Endothelial cell of umbilical vein (primary cell): ENCODE data around the gene ZNF583. TPM values are rescaled to one million over a fixed set of nuclear protein-coding genes. Genes with fewer than 3 reads are reported as not detected.

Experiments used
- Bru-seq: library from RNA; stranded (reverse); fragments of 400-500 nt; gene quantifications from one replicate; lab custom pipeline; 2021; lab: Mats Ljungman, UMichigan
- BruChase-seq, 2 experiments: library from RNA; stranded (reverse); fragments of 400-500 nt; gene quantifications; one replicate each; lab custom pipeline; 2021; lab: Mats Ljungman, UMichigan
- BruUV-seq: library from RNA; stranded (reverse); fragments of 400-500 nt; replicated peaks from 2 replicates; lab custom pipeline; 2021; lab: Mats Ljungman, UMichigan
- CTCF ChIA-PET: fragments of 300-600, 350-600 bp; sonication (Branson Sonifier 250); formaldehyde crosslinking; loops from one replicate; lab custom pipeline; 2021; ENCODE audit warnings: antibody characterized with exemption, inconsistent platforms; lab: Charles Lee
- POLR2A ChIA-PET: fragments of 300-600, 350-600 bp; sonication (Branson Sonifier 250); formaldehyde crosslinking; loops from one replicate; lab custom pipeline; 2021; ENCODE audit warnings: antibody characterized with exemption, inconsistent platforms; lab: Charles Lee
- DNase-seq: peaks from one replicate; pipeline ENCODE4 v3.0.0-alpha.2; 2011; ENCODE audit warnings: low read depth, low spot score
- FAIRE-seq: peaks from 2 replicates; lab custom pipeline; 2011; peaks lifted over from hg19 to GRCh38; lab: Jason Lieb, UNC
- H2AFZ ChIP-seq: 2 replicates; pipeline ENCODE4 v1.6.0; 2012; ENCODE audit warnings: low read depth, low read length, control low read depth, inconsistent platforms
- H3K27ac ChIP-seq: 2 replicates; pipeline ENCODE4 v1.5.1; 2011; ENCODE audit warnings: low read depth, mild to moderate bottlenecking, control low read depth, low read length, moderate library complexity; ENCODE audit not compliant: insufficient read depth
- H3K27me3 ChIP-seq, 2 experiments: 2 replicates each; pipeline versions ENCODE4 v1.6.0 to v1.6.1; 2011; ENCODE audit warnings: low read length in 2 of 2, mixed read lengths in 1 of 2; ENCODE audit not compliant: control insufficient read depth in 2 of 2, insufficient read depth in 2 of 2
- H3K36me3 ChIP-seq, 2 experiments: 2 replicates in 1 of 2; 3 replicates in 1 of 2; pipeline ENCODE4 v1.5.1; 2011; ENCODE audit warnings: low read length in 2 of 2, mild to moderate bottlenecking in 1 of 2, moderate library complexity in 1 of 2; ENCODE audit not compliant: control insufficient read depth in 2 of 2, insufficient read depth in 2 of 2; ENCODE audit errors: extremely low read depth in 1 of 2
- H3K4me1 ChIP-seq: 3 replicates; pipeline ENCODE4 v1.5.1; 2011; ENCODE audit warnings: mild to moderate bottlenecking, low read length; ENCODE audit not compliant: control insufficient read depth, insufficient read depth; ENCODE audit errors: extremely low read depth
- H3K4me2 ChIP-seq: 2 replicates; pipeline ENCODE4 v1.6.1; 2011; ENCODE audit warnings: low read length, control low read depth, mixed read lengths; ENCODE audit not compliant: insufficient read depth
- H3K4me3 ChIP-seq, 3 experiments: fragments of 200-600 bp in 1 of 3; sonication (generic), shearing (Covaris generic) in 1 of 3; replicated peaks in 1 of 3; 2 replicates each; pipeline ENCODE4 v1.5.1; 2011 to 2016; ENCODE audit warnings: control low read depth in 3 of 3, low read length in 3 of 3, mild to moderate bottlenecking in 2 of 3, inconsistent platforms in 1 of 3, low read depth in 1 of 3, moderate library complexity in 1 of 3; ENCODE audit not compliant: insufficient read depth in 1 of 3
- H3K79me2 ChIP-seq: 2 replicates; pipeline ENCODE4 v1.6.0; 2012; ENCODE audit warnings: low read length, inconsistent platforms; ENCODE audit not compliant: control insufficient read depth, insufficient read depth
- H3K9ac ChIP-seq: replicated peaks from 2 replicates; pipeline ENCODE3; 2011; ENCODE audit warnings: low read length, control low read depth; ENCODE audit not compliant: insufficient read depth; ENCODE audit errors: extremely low read depth
- H3K9me1 ChIP-seq: replicated peaks from 3 replicates; pipeline ENCODE4 v1.6.0; 2011; ENCODE audit warnings: mild to moderate bottlenecking, low read length; ENCODE audit not compliant: control insufficient read depth, insufficient read depth; ENCODE audit errors: extremely low read depth
- H3K9me3 ChIP-seq: replicated peaks from 2 replicates; pipeline ENCODE4 v1.5.1; 2012; ENCODE audit warnings: low read length, inconsistent platforms; ENCODE audit not compliant: control insufficient read depth, insufficient read depth
- H4K20me1 ChIP-seq: replicated peaks from 2 replicates; pipeline ENCODE3; 2011; ENCODE audit warnings: mild to moderate bottlenecking, low read length; ENCODE audit not compliant: control insufficient read depth, insufficient read depth; ENCODE audit errors: extremely low read depth
- CTCF ChIP-seq, 2 donors: IDR thresholded peaks; 1 replicate in 1 of 2; 2 replicates in 1 of 2; pipeline ENCODE4 v1.5.1; 2011; ENCODE audit warnings: low read length in 2 of 2, mild to moderate bottlenecking in 2 of 2, moderate library complexity in 2 of 2, control low read depth in 1 of 2, inconsistent platforms in 1 of 2, low read depth in 1 of 2; ENCODE audit not compliant: insufficient read depth in 1 of 2; ENCODE audit errors: extremely low read depth in 1 of 2
- EZH2 ChIP-seq: IDR thresholded peaks from 2 replicates; pipeline ENCODE4 v1.6.1; 2012; ENCODE audit warnings: borderline replicate concordance, low read depth, mild to moderate bottlenecking, moderate library complexity, low read length, inconsistent platforms; ENCODE audit not compliant: severe bottlenecking
- FOS ChIP-seq: IDR thresholded peaks from 2 replicates; pipeline ENCODE4 v1.6.1; 2011; ENCODE audit warnings: mild to moderate bottlenecking, low read length, moderate library complexity, borderline replicate concordance; ENCODE audit not compliant: insufficient read depth
- GATA2 ChIP-seq: IDR thresholded peaks from 2 replicates; pipeline ENCODE4 v1.7.0; 2011; ENCODE audit warnings: low read depth, mild to moderate bottlenecking, moderate library complexity, mixed read lengths, low read length; ENCODE audit not compliant: insufficient read length, insufficient read depth
- JUN ChIP-seq: IDR thresholded peaks from 2 replicates; pipeline ENCODE4 v1.6.1; 2011; ENCODE audit warnings: borderline replicate concordance, low read depth; ENCODE audit not compliant: insufficient read length, insufficient read depth
- MAX ChIP-seq: IDR thresholded peaks from 2 replicates; pipeline ENCODE4 v1.6.1; 2011; ENCODE audit not compliant: insufficient read depth, insufficient read length
- MYC ChIP-seq: IDR thresholded peaks from one replicate; pipeline ENCODE4 v1.6.1; 2011; ENCODE audit warnings: mild to moderate bottlenecking, low read depth, low read length
- POLR2A ChIP-seq: IDR thresholded peaks from 2 replicates; pipeline ENCODE4 v1.6.1; 2012; ENCODE audit warnings: low read depth, mild to moderate bottlenecking, control low read depth, low read length
- POLR2AphosphoS5 ChIP-seq: IDR thresholded peaks from 2 replicates; pipeline ENCODE4 v1.6.1; 2012; ENCODE audit warnings: low read depth, mild to moderate bottlenecking, control low read depth, low read length, moderate library complexity; ENCODE audit not compliant: insufficient read depth
- dilution Hi-C: fragments of 300-500 bp; cut with MboI; formaldehyde crosslinking; loops from one replicate; pipeline ENCODE4 v1.15.0; 2019; ENCODE audit warnings: low sequenced_read_pairs; ENCODE audit not compliant: extremely low pct_ligation_motif_present
- intact Hi-C: fragments of 100-400 bp; cut with micrococcal nuclease; formaldehyde crosslinking; loops from one replicate; pipeline ENCODE4 v1.10.0; 2022
- long read RNA-seq: library from polyadenylated mRNA; stranded (forward); transcript quantifications from one replicate; pipeline ENCODE4 v2.0.0, GENCODE V29; 2021
- polyA minus RNA-seq, 3 experiments: library from RNA; depleted of rRNA, polyadenylated mRNA; stranded (reverse); fragments of >200 nt; gene quantifications; 1 replicate in 1 of 3; 2 replicates in 2 of 3; pipeline ENCODE4 v1.2.3, GENCODE V29; 2011
- polyA plus RNA-seq, 4 experiments: library from polyadenylated mRNA; depleted of rRNA in 3 of 4; stranded (reverse) in 3 of 4; unstranded in 1 of 4; fragments of >200 nt; gene quantifications; 2 replicates each; pipeline versions ENCODE4 v1.2.1 to v1.2.3, GENCODE V29; 2011 to 2012; ENCODE audit warnings: missing spikeins in 1 of 4
- total RNA-seq: library from RNA; stranded (reverse); gene quantifications from 2 replicates; pipeline ENCODE4 v1.2.3, GENCODE V29; 2021

ZNF583 gene
- total RNA-seq (2.4 and 4.8 TPM in 2 replicates), polyA plus RNA-seq (0.99 TPM in 2 replicates), polyA minus RNA-seq (3.0 and 4.0 TPM in 2 replicates), Bru-seq, nascent RNA (percentile 53 among the genes with signal in this experiment), BruChase-seq, experiment 1, labeled RNA remaining after a 6-hour chase (percentile 49 among the genes with signal in this experiment), BruChase-seq, experiment 2, labeled RNA remaining after a 2-hour chase (percentile 46 among the genes with signal in this experiment)
- polyA plus RNA-seq (2011; cell fraction: cytosol; rRNA removed): 1.4 and 1.8 TPM in 2 replicates
- 3.0 and 20.3 TPM in 2 replicates for polyA plus RNA-seq (2011; cell fraction: nucleus; rRNA removed)
- 3.4 and 3.8 TPM in 2 replicates for polyA plus RNA-seq (2012)
- polyA minus RNA-seq (2011; cell fraction: cytosol; rRNA and poly(A)+ RNA removed): not detected
- polyA minus RNA-seq (2011; cell fraction: nucleus; rRNA and poly(A)+ RNA removed): 3.8 and 5.6 TPM in 2 replicates
- long read RNA-seq, full-length matches to known transcripts: 6 of 8 reads
- long read RNA-seq, partial matches to known transcripts: 0 of 8 reads
- long read RNA-seq, other reads (novel, unspliced or antisense): 2 of 8 reads

GRCh38 chr19:56403764-56404704 lies at the start of gene ZNF583:
Gene ZNF583 (plus strand): TSS chr19:56404332. CDS start chr19:56407115, 2,783 bp downstream.
- Histone ChIP-seq H3K4me2 (peak within 1 kb of the TSS; percentile 73), H3K4me1 (peaks cover 8% of the 10 kb centered on the region), H3K9me1 (no peaks in the 10 kb centered on the region), H3K4me3 (peak within 1 kb of the TSS; percentile 42 to 81 (median 53)), H3K9ac (peak within 1 kb of the TSS; percentile 71), H3K27me3 (no peaks in the 10 kb centered on the region), H4K20me1 (no peaks in the 10 kb centered on the region), H3K36me3 (peaks cover 0 to 8% of the 10 kb centered on the region in 2 experiments), H2AFZ (peak within 1 kb of the TSS; percentile 72), H3K27ac (peak within 1 kb of the TSS; percentile 57), H3K79me2 (no peaks in the 10 kb centered on the region), H3K9me3 (peaks cover 2% of the 10 kb centered on the region)
- POLR2A ChIA-PET: no interaction called here
- intact Hi-C loops: loop anchor here (1.0 to 10.0 kb wide), 4 partner anchors 11 to 161 kb away; partner anchors contain the start of genes ZNF470, ZNF471 and ZNF582
- CTCF ChIA-PET: interaction anchor here (0.6 to 1.4 kb wide), 6 partner anchors 9 to 338 kb away, joined by 3 to 5 read pairs (median 4); partner anchors contain the start of gene ZNF71
- no peak for TF ChIP-seq GATA2
- TF ChIP-seq MAX: no peak
- TF ChIP-seq EZH2: no peak
- TF ChIP-seq CTCF (IDR thresholded peaks at IDR 0.05; ENCODE audit: extremely low read depth in 1 of 2, insufficient read depth in 1 of 2, low read depth in 1 of 2, low read length in 2 of 2): no peak
- no peak for TF ChIP-seq JUN
- peak; percentile 32 for TF ChIP-seq POLR2A
- TF ChIP-seq POLR2AphosphoS5: peak; percentile 68
- no peak for TF ChIP-seq MYC
- no peak for TF ChIP-seq FOS
- dilution Hi-C loops: no loop called here
- DNase-seq (peak; percentile 98), FAIRE-seq (peak; percentile 93)
- no TSS peak for BruUV-seq
